GF-D8 (cell line): ENCODE data around the gene SUN3.

Experiments
- DNase-seq: peaks from one replicate; lab custom pipeline; 2025; lab: John Stamatoyannopoulos, UW

The SUN3 gene

GRCh38 chr7:47978790-47979144, 50.1 kb downstream of the SUN3 start:
- DNase-seq = no peak

DNA sequence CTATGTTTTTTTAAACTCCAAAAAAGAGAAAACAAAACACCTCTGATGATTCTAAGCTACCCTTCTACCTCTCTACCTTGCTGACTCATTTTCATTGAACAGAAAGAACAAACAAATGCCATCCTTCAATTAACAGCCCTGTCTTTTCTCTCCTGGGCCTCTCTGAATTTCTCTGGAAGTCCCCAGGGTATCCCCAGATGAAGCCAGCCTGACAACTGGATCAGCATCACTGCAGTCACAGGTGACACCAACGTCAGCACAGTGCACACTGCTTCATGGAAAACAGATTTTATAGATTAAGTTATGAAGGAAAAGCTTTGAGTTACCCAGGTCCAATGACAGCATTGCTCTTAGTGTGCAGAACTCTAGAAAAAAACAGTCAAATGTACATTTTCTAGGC, 55.2 kb downstream of the SUN3 start:
- DNase-seq = no peak

- DNase-seq = no peak
These were observed 58.1 kb downstream of the SUN3 start for GRCh38 chr7:47970761-47971160.

DNA sequence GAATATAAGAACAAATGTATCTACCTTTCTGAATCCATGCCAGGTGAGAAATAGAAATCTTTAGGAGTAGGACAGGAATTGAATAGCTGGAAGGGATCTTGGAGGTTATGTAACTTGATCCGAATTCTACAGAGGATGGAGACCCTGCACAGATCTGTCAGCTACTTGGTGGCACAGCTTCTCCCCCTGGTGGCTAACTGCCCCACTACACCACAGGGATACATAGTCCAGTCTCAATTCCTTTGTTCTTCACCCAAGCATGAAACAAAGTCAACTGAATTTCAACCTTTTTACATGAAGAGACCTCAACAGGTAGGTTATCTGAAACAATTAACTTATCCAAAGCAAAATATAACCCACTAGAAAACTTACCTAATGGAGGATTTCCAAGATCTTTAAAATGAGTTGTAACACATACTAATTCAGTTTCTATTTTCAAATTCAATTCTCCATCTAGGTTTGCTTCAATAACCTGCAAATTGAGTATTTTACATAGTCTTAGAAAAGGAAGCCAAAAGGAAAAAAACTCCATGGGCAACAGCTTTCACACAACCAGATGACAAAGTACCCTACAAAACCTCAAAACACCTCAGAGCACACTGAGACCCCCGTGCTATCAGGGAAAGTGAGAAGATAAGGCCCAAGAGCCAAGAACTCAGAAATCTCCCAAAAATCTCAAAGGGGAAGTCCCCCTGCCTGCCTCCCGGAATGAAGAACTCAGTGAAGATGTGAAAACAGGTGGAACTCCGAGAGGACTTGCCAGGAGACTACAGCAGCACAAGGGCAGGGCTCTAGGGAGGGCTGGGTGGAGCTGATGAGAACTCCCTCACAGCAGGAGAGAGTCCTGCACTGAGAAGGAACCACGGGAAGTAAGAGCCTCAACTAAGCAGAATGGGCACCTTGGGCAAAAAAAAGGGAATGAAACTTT, 59.8 kb downstream of the SUN3 start:
- peak; percentile 14 for DNase-seq

DNA sequence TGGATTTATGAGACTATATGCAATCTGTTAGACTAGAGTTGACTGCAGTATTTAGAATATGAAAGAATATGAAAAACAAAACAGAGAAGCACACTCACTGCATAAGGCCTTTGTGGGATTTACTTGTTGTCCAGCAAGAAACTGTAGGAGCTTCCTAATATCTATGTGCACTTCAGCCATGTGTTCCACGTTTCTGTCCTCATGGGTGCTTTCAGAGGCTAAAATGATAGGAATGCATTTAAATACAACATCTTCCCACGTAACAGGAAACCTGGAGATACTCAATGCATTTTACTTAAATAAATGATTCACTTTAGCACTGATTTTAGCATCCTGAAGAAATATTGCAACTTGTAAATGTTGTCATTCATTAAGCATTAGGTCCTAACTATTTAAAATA, 61.2 kb downstream of the SUN3 start:
- DNase-seq = no peak

DNA sequence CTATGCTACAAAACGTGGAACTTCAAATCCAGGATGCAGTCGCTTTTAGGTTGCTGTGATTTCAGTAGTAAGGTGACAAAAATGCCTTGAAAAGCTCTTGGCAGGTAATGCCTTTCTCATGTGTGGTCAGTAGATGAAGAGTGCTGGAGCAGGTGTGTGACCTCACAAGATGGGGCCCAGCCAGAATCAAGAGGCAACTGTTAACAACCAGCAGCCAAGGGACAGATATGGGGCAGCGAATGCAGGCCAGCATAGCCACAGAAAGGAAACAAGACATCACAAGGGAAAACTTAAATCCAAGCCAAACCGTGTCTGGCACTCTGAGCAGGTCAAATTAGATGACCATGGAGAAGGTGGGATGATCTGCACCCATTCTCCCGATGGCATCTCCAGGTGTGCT, 61.8 kb downstream of the SUN3 start:
- no peak for DNase-seq

DNA sequence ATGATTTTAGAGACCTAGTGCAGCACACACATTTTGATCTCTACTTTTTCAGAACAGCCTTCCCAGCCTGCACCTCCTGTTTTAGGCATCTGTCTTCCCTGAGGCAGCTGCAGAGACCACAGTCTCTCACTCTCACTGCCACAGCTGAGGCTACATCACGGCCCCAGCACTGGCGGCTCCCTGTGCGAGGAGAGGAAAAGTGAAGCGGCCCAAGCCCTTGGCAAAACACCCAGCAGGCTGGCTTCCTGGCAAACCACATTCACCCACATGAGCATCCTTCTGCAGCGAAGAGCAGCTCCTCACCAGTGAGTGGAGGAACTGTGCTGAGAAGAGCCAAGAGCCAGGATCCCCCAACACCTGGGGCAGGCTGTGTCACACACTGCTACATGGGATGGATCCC, 63.5 kb downstream of the SUN3 start:
- no peak for DNase-seq

- DNase-seq = no peak
These were observed 66.6 kb downstream of the SUN3 start for GRCh38 chr7:47962262-47962661.

DNA sequence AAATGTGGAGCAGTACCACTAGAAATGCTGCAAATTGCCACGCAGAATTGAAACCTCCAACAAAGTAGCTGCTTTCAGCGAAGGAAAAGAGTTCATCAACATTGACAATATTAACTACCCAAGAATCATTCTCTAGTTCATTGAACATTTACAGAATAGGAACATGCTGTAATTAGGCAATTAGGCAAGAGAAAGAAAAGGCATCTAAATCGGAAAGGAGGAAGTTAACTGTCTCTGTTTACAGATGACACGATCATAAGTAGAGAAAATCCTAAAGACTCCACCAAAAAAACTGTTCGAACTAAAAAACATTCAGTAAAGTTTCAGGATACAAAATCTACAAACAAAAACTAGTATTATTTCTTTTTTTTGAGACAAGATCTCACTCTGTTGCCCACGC, 71.8 kb downstream of the SUN3 start:
- DNase-seq = no peak

DNA sequence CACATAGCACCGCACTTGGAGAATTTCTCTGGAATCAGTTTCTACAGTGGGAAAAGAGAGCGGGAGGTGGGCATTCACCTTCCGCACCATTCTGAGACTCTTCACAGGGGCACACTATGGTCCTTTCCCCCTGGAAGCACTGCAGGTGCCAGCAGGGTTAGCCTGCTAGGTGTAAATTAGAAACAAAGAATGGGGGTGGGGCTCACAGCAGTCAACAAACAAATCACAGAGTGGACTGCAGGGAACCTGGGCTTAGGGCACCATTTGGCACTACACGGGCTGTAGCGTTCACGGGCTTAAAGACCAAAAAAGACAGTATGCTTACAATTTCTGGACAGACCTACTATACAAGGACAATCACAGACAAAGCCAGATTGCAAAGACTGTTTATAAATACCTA, 72.7 kb downstream of the SUN3 start:
- DNase-seq = no peak

- no peak for DNase-seq
These were observed 74.5 kb downstream of the SUN3 start for GRCh38 chr7:47954231-47954911.

DNA sequence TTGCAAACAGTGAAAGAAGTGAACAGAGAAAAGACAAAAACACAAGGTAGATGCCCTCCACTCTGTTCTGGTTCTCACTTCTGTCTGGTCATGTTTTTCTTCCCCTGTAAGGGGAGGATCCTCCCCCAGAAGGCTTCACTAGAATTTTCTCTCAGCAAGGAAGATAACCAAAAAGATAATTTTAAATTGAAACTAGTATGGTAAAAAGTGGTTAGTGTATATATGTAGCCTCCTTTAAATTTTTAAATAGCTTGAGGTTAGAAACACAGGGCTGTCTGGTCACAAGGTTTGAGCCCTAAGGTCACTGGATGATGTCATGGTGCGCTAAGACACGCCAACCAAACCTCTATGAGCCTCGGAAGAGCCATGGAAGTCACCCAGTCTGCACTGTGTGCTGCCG, 75.1 kb downstream of the SUN3 start:
- DNase-seq = no peak

DNA sequence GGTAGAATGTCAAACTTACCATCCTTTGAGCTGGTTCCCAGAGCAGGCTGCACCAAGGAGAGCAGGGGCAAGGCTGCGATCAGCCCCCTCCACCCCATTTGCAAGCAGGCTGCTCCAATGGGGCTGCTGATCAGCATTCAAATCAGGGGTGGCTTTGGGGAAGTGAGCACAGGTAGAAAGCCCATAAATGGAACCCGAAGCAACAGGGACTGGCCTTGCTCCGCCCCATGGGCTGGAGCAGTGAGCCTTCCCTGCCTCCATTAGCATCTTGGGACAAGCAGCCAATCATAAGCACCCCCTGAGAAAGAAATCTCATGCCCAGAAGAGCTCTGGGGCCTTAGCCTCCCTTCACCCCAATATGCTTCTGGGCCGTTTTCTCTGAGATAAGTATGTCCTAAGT, 76.7 kb downstream of the SUN3 start:
- no peak for DNase-seq

DNA sequence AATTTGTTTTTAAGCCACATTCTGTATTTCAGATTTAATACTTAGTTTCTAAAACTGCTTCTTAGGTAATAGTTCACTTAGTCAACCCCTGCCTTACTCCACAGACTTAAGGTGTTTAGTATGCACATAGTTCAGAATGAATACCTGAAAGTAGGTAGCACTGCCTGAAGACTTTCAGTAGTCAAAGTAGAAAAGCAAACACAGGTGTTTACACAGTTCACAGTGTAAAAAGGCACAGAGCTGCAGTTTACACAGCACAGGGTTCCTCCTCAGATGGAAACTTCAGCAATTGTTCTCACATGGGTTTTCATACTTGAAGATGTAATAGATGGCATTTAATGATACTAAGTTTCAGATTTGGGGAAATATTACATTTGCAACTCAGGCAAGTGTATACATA, 77.5 kb downstream of the SUN3 start:
- no peak for DNase-seq

GRCh38 chr7:47950714-47951113, 78.2 kb downstream of the SUN3 start:
- DNase-seq = no peak

- DNase-seq = no peak
These were observed 79.2 kb downstream of the SUN3 start for GRCh38 chr7:47949703-47950102.

- DNase-seq = no peak
These were observed 80.6 kb downstream of the SUN3 start, which contains the start of gene PKD1L1 for GRCh38 chr7:47948141-47948790. Gene PKD1L1, minus strand, starts transcription at chr7:47948466. Its CDS starts 26 bp downstream, at chr7:47948440.

GRCh38 chr7:47947355-47947749, 81.6 kb downstream of the SUN3 start:
- no peak for DNase-seq

DNA sequence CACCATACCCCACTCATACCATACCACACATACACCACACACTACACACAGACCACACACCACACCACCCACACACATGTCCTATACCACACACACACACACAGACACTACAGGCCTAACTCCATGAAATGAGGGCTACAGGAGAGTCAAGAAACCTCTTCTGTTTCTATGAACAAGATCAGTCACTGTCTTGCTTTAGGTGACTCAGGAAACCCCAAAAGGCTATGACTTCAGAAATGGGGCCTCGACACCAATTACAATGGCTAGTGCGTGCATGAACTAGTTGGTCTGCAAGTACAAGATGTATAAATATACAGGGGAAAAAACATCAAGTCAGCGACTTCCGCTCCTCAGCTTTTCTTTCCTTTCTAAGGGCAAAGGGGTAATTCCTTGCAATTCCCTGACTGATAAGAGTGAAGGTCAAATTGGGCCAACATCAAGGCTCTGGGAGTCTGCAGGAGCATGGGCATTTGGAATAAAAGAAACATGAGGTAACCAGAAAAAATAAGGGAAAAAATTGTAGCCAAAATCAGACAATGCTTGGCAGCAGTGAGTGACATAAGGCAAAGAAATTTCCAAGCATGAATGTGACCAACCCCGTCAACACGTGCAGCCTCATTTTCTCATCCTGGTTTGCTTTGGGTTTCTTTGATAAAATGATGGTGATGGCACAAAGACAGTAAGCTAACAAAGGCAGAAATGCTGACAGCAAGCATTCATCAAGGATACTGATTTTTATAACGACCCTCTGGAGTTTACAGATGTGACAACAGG, 82.1 kb downstream of the SUN3 start:
- no peak for DNase-seq

GRCh38 chr7:47945261-47946015, 83.5 kb downstream of the SUN3 start:
- peak; percentile 9 for DNase-seq

GRCh38 chr7:47944536-47945260, 84.2 kb downstream of the SUN3 start:
- DNase-seq = no peak
